Measurements from ENCODE around the gene TES. TPM values are rescaled to one million over a fixed set of nuclear protein-coding genes. Genes with fewer than 3 reads are reported as not detected.

TES gene
- total and polyA plus RNA-seq, 2 of the 13 experiments (the other 11 are each of a cell fraction or from before 2014, with no cell fraction given), result 21.6 to 23.0 TPM

GRCh38 chr7:116211006-116211912 is 920 bp downstream of the TES start (continued):
- TF ChIP-seq CBX5 (CRISPR knock-in tag; IDR thresholded peaks at IDR 0.05; ENCODE audit: borderline replicate concordance), result 0 out of 2 replicates have a peak, but pooled peaks have one; percentile 19
- TF ChIP-seq SOX5 (CRISPR knock-in tag; IDR thresholded peaks at IDR 0.05; ENCODE audit: borderline replicate concordance), result no peak
- TF ChIP-seq TRIM24 (CRISPR knock-in tag; IDR thresholded peaks at IDR 0.05), result no peak
- peak; percentile 46; the same call in 1 of the 2 replicates for TF ChIP-seq HMGXB3 (CRISPR knock-in tag; IDR thresholded peaks at IDR 0.05; ENCODE audit: borderline replicate concordance)
- TF ChIP-seq REXO4 (CRISPR knock-in tag; IDR thresholded peaks at IDR 0.05; ENCODE audit: borderline replicate concordance), result no peak
- no peak for TF ChIP-seq ZBTB37 (CRISPR knock-in tag; IDR thresholded peaks at IDR 0.05)
- no peak for TF ChIP-seq BATF2 (CRISPR knock-in tag; IDR thresholded peaks at IDR 0.05)
- TF ChIP-seq PHF8 (CRISPR knock-in tag; IDR thresholded peaks at IDR 0.05), result peak; percentile 38; the same call in 1 of the 2 replicates
- 0 out of 2 replicates have a peak, but pooled peaks have one; percentile 14 for TF ChIP-seq HOXA5 (CRISPR knock-in tag; IDR thresholded peaks at IDR 0.05)
- TF ChIP-seq GPN1 (CRISPR knock-in tag; IDR thresholded peaks at IDR 0.05; ENCODE audit: borderline replicate concordance), result no peak
- 0 out of 2 replicates have a peak, but pooled peaks have one; percentile 43 for TF ChIP-seq ZBTB4 (CRISPR knock-in tag; IDR thresholded peaks at IDR 0.05; ENCODE audit: borderline replicate concordance)
- peak; percentile 68 for TF ChIP-seq SAP130 (CRISPR knock-in tag; IDR thresholded peaks at IDR 0.05; ENCODE audit: low read depth)
- no peak for TF ChIP-seq ZNF569 (CRISPR knock-in tag; IDR thresholded peaks at IDR 0.05; ENCODE audit: borderline replicate concordance)
- TF ChIP-seq MYC (CRISPR knock-in tag; IDR thresholded peaks at IDR 0.05; ENCODE audit: borderline replicate concordance), result 0 out of 2 replicates have a peak, but pooled peaks have one; percentile 23
- no peak for TF ChIP-seq THYN1 (CRISPR knock-in tag; IDR thresholded peaks at IDR 0.05; ENCODE audit: borderline replicate concordance, low read depth)
- peak; percentile 38; the same call in 1 of the 2 replicates for TF ChIP-seq KLF12 (CRISPR knock-in tag; IDR thresholded peaks at IDR 0.05; ENCODE audit: borderline replicate concordance)
- TF ChIP-seq ZNF138 (CRISPR knock-in tag; IDR thresholded peaks at IDR 0.05; ENCODE audit: low read depth), result no peak

Measured in HepG2 (cell line).